GM19240 (cell line): Measurements from ENCODE around the gene CARMIL1.

ENCODE experiments used
- DNase-seq: peaks from one replicate; pipeline ENCODE4 v3.0.0; 2011; ENCODE audit warnings: low spot score; ENCODE audit not compliant: insufficient read length

CARMIL1 gene

GRCh38 chr6:25332655-25333071, 53.5 kb downstream of the CARMIL1 start:
- no peak for DNase-seq

GRCh38 chr6:25333471-25333870, 54.3 kb downstream of the CARMIL1 start:
- DNase-seq, result no peak

GRCh38 chr6:25334793-25335192, 55.6 kb downstream of the CARMIL1 start:
- no peak for DNase-seq

GRCh38 chr6:25336996-25337395, 57.8 kb downstream of the CARMIL1 start:
- no peak for DNase-seq

- DNase-seq, result no peak
Observed at GRCh38 chr6:25337431-25337830, 58.3 kb downstream of the CARMIL1 start.

- DNase-seq, result no peak
Observed at GRCh38 chr6:25340431-25341202, 61.4 kb downstream of the CARMIL1 start.

GRCh38 chr6:25341203-25341552, 62.0 kb downstream of the CARMIL1 start:
- DNase-seq, result no peak

GRCh38 chr6:25341923-25342619, 62.9 kb downstream of the CARMIL1 start:
- DNase-seq, result no peak

GRCh38 chr6:25342802-25343201, 63.6 kb downstream of the CARMIL1 start:
- DNase-seq, result no peak

GRCh38 chr6:25343984-25344383, 64.8 kb downstream of the CARMIL1 start:
- no peak for DNase-seq

- no peak for DNase-seq
Observed at GRCh38 chr6:25344827-25345226, 65.7 kb downstream of the CARMIL1 start.

- no peak for DNase-seq
Observed at GRCh38 chr6:25346064-25346463, 66.9 kb downstream of the CARMIL1 start.

- DNase-seq, result no peak
Observed at GRCh38 chr6:25350573-25350972, 71.4 kb downstream of the CARMIL1 start.

- DNase-seq, result no peak
Observed at GRCh38 chr6:25351485-25351884, 72.3 kb downstream of the CARMIL1 start.

- no peak for DNase-seq
Observed at GRCh38 chr6:25352285-25352684, 73.1 kb downstream of the CARMIL1 start.

GRCh38 chr6:25354078-25354932, 75.1 kb downstream of the CARMIL1 start:
- no peak for DNase-seq

- no peak for DNase-seq
Observed at GRCh38 chr6:25359191-25359861, 80.2 kb downstream of the CARMIL1 start.

GRCh38 chr6:25359891-25360290, 80.7 kb downstream of the CARMIL1 start:
- DNase-seq, result no peak

GRCh38 chr6:25360621-25361020, 81.4 kb downstream of the CARMIL1 start:
- DNase-seq, result no peak

GRCh38 chr6:25363427-25363826, 84.3 kb downstream of the CARMIL1 start:
- DNase-seq, result no peak

- no peak for DNase-seq
Observed at GRCh38 chr6:25365154-25365553, 86.0 kb downstream of the CARMIL1 start.
